NOMO-1 (cell line): ENCODE data around the gene TEX14.
"Not testable (repeated sequence)": the region's sequence is repeated elsewhere in the genome, so short reads cannot be mapped to it uniquely, and the experiment has no call there.

Experiments used
- DNase-seq, 2 experiments: peaks; one replicate each; lab custom pipeline; 2025; ENCODE audit not compliant: unreplicated experiment in 2 of 2; lab: John Stamatoyannopoulos, UW

The TEX14 gene

DNA sequence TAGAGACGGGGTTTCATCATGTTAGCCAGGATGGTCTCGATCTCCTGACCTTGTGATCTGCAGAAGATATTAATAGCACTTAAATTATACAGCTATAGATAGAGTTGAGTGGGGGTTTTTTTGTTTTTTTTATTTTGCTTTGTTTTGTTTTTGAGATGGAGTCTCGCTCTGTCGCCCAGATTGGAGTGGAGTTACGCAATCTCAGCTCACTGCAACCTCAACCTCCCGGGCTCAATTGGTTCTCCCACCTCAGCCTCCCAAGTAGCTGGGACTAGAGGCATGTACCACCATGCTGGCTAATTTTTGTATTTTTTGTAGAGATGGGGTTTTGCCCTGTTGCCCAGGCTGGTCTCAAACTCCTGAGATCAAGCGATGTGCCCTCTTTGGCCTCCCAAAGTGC is 1.8 kb downstream of the TEX14 start:
- DNase-seq = not testable (repeated sequence)

DNA sequence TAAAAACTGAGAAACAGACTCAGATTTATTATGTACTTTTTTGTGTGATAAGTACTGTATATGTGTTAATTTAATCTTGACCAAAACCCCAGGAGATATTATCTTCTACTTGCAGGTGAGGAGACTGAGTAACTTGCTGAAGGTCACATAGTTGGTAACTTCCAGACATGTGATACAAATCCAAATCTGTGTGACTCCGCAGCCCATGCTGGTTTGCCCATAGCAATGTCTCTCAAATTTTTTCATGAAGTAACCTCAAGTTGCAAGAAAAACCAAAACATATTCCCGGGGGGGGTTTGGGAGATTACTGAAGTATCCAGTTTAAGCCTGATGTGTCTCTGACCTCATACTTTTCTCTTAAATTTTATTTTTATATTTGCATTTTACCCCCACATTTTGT is 3.3 kb downstream of the TEX14 start:
- no peak for DNase-seq

DNA sequence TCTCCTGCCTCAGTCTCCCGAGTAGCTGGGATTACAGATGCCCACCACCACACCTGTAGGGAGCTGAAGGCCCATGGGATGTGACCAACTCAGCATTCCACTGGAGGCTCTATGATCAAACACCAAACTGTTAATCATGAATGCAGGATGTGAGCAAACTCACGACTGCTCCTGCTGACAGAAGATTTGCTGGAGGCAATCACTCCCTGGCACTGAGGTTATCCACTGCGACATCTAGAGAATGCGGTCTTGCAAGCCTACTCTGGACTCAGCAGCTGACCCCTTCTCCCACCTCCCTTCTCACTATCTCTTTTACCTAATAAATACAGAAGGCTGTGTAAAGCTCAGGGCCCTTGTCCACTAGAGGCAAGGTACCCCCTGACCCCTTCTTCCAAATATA is 4.9 kb downstream of the TEX14 start:
- no peak for DNase-seq

DNA sequence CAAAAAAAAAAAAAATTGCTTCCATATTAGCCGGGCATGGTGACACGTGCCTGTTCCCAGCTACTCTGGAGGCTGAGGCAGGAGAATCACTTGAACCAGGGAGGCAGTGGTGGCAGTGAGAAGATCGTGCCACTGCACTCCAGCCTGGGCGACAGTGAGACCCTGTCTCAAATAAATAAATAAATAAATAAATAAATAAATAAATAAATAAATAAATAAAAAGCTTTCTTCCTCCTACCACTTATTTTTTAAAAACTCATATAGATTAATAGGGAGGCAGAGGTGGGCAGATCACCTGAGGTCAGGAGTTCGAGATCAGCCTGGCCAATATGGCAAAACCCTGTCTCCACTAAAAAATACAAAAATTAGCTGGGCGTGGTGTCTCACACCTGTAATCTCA is 7.4 kb downstream of the TEX14 start:
- DNase-seq = not testable (repeated sequence)

DNA sequence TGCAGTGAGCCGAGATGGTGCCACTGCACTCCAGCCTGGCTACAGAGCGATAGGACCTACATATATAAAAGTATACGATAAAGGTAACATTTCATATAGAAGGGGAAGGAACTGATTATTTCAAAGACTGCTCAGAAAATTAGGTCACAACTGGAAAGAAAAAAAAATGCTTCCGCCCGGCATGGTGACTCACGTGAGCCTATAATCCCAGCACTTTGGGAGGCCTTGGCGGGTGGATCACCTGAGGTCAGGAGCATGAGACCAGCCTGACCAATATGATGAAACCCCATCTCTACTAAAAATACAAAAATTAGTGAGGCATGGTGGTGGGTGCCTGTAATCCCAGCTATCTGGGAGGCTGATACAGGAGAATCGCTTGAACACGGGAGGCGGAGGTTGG is 7.8 kb downstream of the TEX14 start:
- no peak for DNase-seq

DNA sequence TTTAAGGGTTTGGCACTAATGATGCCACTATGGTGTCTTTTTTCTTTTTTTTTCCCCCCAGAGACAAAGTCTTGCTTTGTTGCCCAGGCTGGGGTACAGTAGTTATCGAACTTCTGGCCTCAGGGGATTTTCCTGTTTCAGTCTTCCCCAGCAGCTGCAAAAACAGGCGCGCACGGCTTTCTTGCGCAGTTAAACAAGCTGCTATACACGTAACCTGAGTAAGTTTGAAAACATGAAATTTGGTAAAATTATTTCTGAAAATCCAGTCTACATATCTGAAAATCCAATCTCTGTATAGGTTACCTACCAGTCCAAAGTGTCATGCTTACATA is 11.8 kb downstream of the TEX14 start:
- no peak for DNase-seq

DNA sequence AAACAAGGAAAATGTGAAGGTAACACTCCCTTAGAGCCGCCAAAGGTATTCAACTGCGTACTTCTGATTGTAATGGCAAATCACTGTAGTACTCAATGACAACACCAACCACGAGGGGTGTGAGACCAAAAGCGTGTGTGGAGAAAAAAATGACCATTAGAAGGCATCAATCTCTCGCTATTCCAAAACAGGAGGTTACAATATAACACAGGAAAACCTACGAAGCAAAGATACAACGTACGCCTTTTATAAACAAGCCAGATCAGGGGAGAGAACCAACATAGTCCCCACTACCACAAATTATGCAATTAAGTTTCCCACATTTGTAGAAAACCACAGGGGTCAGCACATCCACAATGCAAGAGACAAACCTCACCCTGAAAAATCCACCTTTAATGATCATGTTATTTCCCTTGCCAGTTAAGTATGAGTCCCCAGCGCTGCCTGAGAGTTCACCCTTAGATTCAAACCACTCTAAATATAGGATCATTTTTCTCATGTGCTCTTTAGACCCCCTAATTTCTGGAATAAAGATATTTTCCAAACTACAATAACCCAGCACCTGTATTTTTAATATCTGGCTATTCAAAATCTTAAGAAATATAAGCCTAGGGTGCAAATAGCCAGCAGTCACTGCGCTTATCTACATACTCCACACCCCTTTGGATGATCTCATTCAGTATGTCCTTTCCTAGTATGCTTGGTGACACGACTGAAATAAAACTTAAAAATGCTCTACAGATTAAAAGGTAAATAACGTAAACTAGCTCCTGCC is 12.4 kb downstream of the TEX14 start:
- no peak for DNase-seq

DNA sequence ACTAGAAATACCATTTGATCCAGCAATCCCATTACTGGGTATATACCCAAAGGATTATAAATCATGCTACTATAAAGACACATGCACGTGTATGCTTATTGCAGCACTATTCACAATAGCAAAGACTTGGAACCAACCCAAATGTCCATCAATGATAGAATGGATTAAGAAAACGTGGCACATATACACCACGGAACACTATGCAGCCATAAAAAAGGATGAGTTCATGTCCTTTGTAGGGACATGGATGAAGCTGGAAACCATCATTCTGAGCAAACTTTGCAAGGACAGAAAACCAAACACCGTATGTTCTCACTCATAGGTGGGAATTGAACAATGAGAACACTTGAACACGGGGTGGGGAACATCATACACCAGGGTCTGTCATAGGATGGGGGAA is 13.6 kb downstream of the TEX14 start:
- DNase-seq = not testable (repeated sequence)

DNA sequence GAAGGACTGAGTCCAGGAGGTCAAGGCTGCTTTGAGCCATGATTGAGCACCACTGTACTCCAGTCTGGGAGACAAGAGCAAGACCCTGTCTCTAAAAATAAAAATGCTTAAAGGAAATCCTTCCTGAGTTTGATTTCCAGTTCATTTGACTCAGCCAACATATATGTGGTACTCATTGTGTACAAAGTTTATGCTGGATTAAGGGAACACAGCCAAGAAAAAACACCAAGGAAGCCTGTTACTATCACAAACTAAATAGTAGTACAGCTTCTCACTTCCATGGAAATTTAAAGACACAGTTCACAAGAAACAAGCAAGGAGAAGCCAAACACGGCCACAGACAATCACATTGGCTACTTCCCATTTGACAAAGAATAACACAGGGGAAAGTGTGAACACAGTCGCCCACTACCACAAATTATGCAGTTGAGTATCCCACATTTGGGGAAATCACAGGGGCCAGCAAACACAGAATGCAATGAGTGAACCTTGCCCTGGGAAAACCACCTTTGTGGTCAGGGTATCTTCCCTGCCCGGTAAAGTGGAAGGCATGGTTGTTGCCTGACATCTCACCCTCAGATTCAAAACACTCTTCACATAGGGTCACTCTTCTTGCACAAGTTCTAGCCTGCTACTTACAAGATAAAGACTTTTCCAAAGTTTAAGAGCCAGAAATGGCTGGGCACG is 14.5 kb downstream of the TEX14 start:
- DNase-seq = no peak

DNA sequence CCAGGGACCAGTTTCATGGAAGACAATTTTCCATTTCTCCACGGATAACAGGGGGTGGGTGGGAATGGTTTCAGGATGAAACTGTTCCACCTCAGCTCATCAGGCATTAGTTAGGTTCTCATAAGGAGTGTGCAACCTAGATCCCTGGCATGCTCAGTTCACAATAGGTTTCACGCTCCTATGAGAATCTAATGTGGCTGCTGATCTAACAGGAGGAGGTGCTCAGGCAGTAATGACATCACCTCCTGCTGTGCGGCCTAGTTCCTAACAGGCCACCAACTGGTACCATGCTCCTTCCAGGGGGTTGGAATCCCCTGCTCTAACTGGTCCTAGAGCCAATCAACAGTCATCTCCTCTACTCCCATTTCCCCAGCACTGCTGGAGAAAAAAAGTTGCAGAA is 19.9 kb downstream of the TEX14 start:
- DNase-seq = no peak

DNA sequence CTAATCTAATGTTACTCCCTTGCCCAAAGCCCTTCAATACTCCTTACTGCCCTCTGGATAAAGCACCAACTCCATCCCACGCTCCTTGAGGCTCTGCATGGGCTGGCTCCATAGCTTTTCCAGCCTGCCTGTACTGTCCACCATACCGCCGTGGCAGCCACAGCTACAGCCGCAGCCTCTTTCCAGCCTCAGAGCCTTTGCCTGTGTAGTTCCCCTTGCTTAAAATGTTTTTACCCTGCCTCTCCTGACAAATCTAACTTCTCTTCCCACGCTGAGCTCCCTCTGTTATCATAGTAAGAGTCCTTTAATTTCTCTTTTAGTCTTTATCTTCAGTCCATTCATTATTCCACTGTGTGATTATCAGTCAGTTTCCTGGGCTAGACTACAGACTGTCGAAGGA is 22.0 kb downstream of the TEX14 start:
- DNase-seq = no peak

DNA sequence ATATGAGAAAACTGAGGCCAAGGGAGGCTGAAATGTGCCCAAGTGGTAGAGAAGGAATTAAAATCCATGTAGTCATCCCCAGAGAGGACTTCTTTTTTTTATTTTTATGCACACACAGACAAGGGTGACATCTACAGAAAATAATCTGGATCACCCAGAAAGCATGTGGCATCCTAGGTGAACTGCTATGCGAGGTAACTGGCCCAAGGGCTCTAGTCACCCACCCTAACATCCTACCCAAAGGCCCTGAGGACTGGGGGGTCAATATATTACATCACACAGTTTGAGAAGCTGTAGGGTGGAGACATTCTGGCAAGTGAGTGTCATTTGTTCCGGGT is 23.3 kb downstream of the TEX14 start:
- DNase-seq = no peak

DNA sequence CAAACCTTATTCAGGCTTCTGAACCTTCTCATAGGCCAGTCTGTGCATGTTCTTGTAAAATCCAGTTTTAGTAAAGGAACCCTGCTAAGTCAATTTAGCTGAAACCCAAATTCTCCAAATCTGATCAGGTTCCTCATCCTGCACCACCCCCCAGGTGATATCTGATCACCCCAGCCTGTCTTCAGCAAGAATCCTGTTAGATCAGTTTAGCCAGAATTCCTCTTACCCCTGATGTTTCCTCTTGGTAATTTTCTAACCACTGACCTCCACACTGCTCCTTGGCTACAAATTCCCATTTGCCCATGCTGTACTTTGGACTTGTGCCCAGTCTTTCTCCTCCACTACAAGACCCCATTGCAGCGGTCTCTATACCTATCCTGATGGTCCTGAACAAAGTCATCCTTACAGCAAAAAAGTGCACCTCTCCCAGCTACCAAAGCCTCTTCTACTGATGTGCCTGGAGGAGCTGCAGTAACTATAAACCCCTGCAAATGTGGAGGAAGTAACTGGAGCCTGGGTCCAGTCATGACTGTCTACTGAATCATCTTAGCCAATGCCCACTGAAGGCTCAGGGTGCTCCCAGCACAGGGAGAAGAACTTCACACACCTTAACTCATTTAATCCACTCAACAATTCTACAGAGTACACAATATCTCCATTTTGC is 23.8 kb downstream of the TEX14 start:
- no peak for DNase-seq

DNA sequence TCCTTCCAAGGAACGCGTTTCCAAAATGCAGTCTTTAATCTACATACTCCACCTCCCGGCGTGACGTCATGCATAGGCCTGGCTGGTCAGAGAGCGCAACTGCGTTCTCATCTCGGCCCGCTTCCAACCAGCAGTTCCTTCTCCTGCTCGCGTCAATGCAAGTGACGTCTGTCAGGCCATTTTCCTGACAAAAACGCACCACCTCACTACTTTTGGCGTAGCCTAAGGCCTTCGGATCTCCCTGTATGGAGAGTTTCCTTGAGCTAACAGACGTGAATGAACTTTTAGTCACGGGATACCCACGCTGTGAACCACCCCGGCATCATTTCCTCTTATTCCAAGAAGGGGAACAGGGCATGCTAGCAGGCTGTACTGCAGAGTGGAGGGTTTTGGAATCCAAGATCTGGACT is 25.0 kb downstream of the TEX14 start:
- peak; percentile 75 to 85 for DNase-seq

DNA sequence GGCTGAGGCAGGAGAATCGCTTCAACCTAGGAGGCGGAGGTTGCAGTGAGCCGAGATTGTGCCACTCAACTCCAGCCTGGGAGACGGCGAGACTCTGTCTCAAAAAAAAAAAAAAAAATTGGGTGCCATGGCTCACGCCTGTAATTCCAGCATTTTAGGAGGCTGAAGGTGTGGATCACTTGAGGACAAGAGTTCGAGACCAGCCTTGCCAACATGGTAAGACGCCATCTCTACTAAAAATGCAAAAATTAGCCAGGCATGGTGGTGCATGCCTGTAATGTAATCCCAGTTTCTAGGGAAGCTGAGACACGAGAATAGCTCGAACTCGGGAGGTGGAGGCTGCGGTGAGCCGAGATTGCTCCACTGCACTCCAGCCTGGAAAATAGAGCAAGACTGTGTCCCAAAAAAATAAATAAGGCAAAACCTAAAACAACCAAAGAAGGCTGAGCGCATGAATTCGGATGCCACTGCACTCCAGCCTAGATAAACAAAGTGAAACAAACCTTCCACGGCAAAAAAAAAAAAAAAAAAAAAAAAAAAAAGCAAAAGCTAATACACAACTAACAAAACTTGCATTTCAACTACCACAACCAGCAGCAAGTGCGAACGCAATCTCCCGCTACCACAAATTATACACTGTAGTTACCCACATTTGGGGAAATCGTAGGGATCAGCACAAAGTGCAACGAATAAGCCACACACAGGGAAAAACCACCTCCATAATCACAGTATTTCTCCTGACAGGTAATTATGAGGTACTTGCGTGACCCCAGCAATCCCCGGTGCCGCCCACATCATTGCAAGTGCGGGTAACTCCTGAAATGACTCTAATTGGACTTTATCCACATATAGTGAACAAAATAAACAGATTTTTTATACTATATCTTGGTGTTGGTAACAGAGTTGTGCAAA is 25.6 kb downstream of the TEX14 start:
- DNase-seq = peak in 1 of 2 experiments; percentile 52

DNA sequence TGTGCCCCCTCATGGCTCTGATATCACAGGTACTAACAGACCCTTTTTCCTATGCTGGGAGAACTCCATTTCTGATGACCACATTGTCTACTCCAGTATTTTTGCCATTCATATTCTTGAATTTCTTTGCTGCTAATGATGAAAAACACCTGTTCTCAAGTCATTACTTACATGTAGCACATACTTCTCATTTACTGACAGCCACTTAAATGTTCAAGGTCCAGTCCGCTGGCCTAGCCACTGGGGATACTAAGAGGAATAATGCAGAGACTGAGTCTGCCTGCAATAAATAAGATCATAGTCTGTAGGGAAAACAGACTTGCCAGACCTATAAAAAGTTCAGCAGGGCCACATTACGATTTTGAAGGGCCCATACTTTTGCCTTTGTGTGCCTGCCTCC is 27.5 kb downstream of the TEX14 start:
- DNase-seq = no peak

DNA sequence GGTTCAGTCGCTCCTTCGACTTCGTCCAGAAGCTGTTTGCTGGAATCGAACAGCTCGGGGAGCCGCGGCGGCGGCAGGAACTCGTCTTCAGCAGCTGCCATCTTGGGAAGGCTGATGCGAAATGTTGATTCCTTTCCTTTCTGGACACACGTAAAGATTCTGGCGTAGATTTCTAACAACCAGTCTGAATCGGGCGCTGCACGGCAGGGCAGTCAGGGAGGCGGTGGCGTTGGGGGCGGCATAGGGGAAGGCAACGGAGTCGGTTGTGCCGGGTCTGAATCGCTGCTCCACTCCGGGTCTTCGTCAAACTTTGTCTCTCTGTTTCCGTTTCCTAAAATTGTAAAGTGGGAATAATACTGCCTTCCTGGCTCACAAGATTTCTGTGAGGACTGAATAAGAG is 30.3 kb downstream of the TEX14 start:
- DNase-seq = no peak

DNA sequence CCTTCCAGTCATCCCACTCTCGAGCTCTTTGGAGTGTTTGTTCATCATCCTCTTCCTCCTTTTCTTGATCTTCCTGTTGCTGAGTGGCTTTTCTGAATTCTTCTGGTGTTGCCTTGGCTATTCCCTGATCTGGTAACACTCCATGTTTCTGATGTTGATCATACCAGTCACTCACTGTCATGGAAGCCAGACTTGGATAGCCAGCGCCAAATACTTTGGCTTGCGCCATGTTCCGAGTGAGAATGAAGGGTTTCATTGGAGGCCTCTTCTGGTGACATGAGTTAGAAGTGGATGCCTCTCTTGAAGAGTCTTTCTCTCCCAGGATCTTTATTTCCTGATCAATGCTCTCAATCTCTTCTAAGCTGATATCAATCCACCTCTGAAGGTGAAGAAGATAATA is 31.2 kb downstream of the TEX14 start:
- no peak for DNase-seq

DNA sequence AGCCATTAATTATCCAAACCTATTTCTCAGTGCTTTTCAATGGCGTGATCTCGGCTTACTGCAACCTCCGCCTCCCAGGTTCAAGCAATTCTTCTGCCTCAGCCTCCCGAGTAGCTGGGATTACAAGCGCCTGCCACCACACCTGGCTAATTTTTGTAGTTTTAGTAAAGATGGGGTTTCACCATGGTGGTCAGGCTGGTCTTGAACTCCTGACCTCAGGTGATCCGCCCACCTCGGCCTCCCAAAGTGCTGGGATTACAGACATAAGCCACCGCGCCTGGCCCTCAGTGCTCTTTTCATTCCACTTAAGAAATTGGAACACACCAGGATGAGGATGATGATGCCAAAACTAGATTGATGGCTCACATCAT is 32.1 kb downstream of the TEX14 start:
- DNase-seq = not testable (repeated sequence)

DNA sequence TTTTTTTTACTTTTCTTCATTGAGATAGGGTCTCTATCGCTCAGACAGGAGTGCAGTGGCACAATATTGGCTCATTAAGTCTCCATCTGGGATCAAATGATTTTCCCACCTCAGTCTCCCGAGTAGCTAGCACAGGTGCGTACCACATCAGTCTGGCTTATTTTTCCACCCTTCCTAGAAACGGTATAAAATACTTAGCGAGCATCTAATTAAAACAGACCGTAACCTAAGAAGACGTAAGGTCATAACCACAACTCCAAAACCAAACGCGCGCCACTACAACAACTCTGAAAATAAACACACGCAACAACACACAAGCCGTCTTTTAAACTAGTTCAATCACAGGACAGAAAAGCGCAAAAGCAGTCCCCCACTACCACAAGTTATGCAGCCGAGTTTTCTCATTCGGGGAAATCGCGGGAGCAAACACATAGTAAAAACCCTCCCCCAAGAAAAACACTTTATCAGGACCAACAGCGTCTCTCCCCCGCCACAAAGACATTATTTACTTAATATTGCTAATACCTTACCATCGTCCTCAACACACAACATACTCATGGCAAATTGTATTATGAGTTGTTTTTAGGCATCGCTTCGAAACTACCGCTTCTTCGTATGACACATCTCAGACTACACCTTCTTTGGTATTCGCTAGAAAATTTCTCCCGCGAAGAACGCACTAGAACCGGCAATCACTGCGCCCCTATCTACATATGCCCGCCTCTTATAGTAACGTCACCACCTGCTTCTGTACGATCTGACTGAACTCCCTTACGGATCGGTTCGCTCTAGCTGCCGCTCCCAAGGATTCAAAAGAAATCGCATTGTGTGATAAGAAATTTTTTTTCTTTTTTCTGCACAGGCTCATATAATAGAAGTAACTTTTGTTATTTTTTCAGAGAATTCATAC is 32.8 kb downstream of the TEX14 start:
- peak; percentile 76 to 87 for DNase-seq
